ENCODE data around the gene MAP2K5. TPM values are rescaled to one million over a fixed set of nuclear protein-coding genes. Genes with fewer than 3 reads are reported as not detected.

The MAP2K5 gene
- total and polyA plus RNA-seq, 9 of the 15 experiments (the other 6 are each of a cell fraction or from before 2014, with no cell fraction given), result 0.41 to 16.5 (median 7.5) TPM

GRCh38 chr15:67815036-67815592, 272.6 kb downstream of the MAP2K5 start:
- Histone ChIP-seq H3K9ac (ENCODE audit: insufficient read depth in 1 of 2, low read depth in 2 of 2, low read length in 2 of 2) (no peak overlapping the region), H3K9me1 (ENCODE audit: control insufficient read depth, insufficient read depth, low read length) (no peaks in the 10 kb centered on the region), H3K27ac (ENCODE audit: extremely low read depth, low read depth, low read length) (no peak overlapping the region), H3K4me2 (ENCODE audit: insufficient read depth, low read length) (no peak overlapping the region), H3K9me3 (replicated peaks; ENCODE audit: control insufficient read depth, insufficient read depth, low read depth, low read length) (no peaks in the 10 kb centered on the region; the same call in 1 of the 2 replicates), H3K27me3 (ENCODE audit: control insufficient read depth in 2 of 2, insufficient read depth in 2 of 2, low read length in 2 of 2) (peaks cover 6 to 42% of the 10 kb centered on the region in 2 experiments; a peak in 3 of 5 replicates), H3K4me1 (replicated peaks in 1 of 2; ENCODE audit: control insufficient read depth in 2 of 2, insufficient read depth in 2 of 2, low read length in 2 of 2) (peaks cover 0 to 9% of the 10 kb centered on the region in 2 experiments; a peak in 2 of 5 replicates), H3K4me3 (no peak overlapping the region), H4K20me1 (replicated peaks; ENCODE audit: control insufficient read depth, insufficient read depth, low read length) (0 out of 2 replicates have a peak, but pooled peaks cover 6% of the 10 kb centered on the region), H3K36me3 (ENCODE audit: control insufficient read depth, insufficient read depth, low read length) (no peaks in the 10 kb centered on the region), H3K79me2 (ENCODE audit: control insufficient read depth, insufficient read depth, low read length) (no peaks in the 10 kb centered on the region), H2AFZ (ENCODE audit: low read depth, low read length) (no peak overlapping the region)
- POLR2A ChIA-PET, result interaction anchor here (0.7 kb wide), 1 partner anchor 323 kb away, joined by 3 read pairs; no protein-coding TSS in a partner anchor
- WGBS (ENCODE audit: insufficient coverage, low coverage, missing lambda C conversion rate), result 9% methylated on average over 5 of the region's 5 CpGs
- FAIRE-seq (no peak), ATAC-seq (no peak), DNase-seq (ENCODE audit: extremely low read depth in 1 of 4, low spot score in 3 of 4) (no peak)
- CTCF ChIA-PET (ENCODE audit: low intra/inter-chr PET ratio), result no interaction called here
- no TSS peak for BruUV-seq (replicated peaks)
- peak; percentile 87 for TF ChIP-seq RBM25 (IDR thresholded peaks at IDR 0.05; ENCODE audit: low read depth, low read length, severe bottlenecking)
- TF ChIP-seq CBX1 (IDR thresholded peaks at IDR 0.05; ENCODE audit: low read depth), result peak; percentile 35; the same call in 1 of the 2 replicates
- TF ChIP-seq ZFP36 (IDR thresholded peaks at IDR 0.05; ENCODE audit: low read depth, low read length, partially characterized antibody), result peak; percentile 20
- TF ChIP-seq ZNF263 (CRISPR knock-in tag; IDR thresholded peaks at IDR 0.05; ENCODE audit: borderline replicate concordance), result no peak
- peak; percentile 48; the same call in 1 of the 2 replicates for TF ChIP-seq BCOR (IDR thresholded peaks at IDR 0.05)
- TF ChIP-seq NFATC3 (IDR thresholded peaks at IDR 0.05), result no peak
- no peak for TF ChIP-seq HDAC3 (IDR thresholded peaks at IDR 0.05; ENCODE audit: borderline replicate concordance, partially characterized antibody)
- in situ Hi-C loops (cut with MboI), result no loop called here
- intact Hi-C loops (cut with micrococcal nuclease), result no loop called here
